KMS-11 (cell line): ENCODE results near the gene PLD4.

Experiments used
- H2AFZ ChIP-seq: fragments of 200-600 bp; sonication (generic); 2 replicates; pipeline ENCODE4 v1.6.1; 2016; ENCODE audit warnings: antibody characterized with exemption, mixed run types, low read depth
- H3K27ac ChIP-seq: fragments of 200-600 bp; sonication (generic); 2 replicates; pipeline ENCODE4 v1.6.1; 2016; ENCODE audit warnings: mild to moderate bottlenecking, mixed run types
- H3K27me3 ChIP-seq: fragments of 200-600 bp; sonication (generic); 2 replicates; pipeline ENCODE4 v1.6.1; 2017; ENCODE audit warnings: mild to moderate bottlenecking, low read depth, mixed run types, moderate library complexity; ENCODE audit not compliant: insufficient read depth
- H3K36me3 ChIP-seq: fragments of 200-600 bp; sonication (generic); 2 replicates; pipeline ENCODE4 v1.6.1; 2017; ENCODE audit warnings: mild to moderate bottlenecking, mixed run types; ENCODE audit not compliant: insufficient read depth
- H3K4me1 ChIP-seq: fragments of 200-600 bp; sonication (generic); 2 replicates; pipeline ENCODE4 v1.6.1; 2016; ENCODE audit warnings: mild to moderate bottlenecking, low read depth, mixed run types; ENCODE audit not compliant: poor library complexity, severe bottlenecking
- H3K4me2 ChIP-seq: fragments of 200-600 bp; sonication (generic); 2 replicates; pipeline ENCODE4 v1.7.0; 2016; ENCODE audit warnings: mild to moderate bottlenecking, mixed run types
- H3K4me3 ChIP-seq: fragments of 200-600 bp; sonication (generic); IDR thresholded peaks from 2 replicates; pipeline ENCODE4 v1.6.1; 2017; ENCODE audit warnings: low read depth, low read length, mixed read lengths; ENCODE audit not compliant: insufficient read depth
- H3K79me2 ChIP-seq: fragments of 200-600 bp; sonication (generic); 2 replicates; pipeline ENCODE4 v1.6.1; 2016; ENCODE audit warnings: low read depth, mixed run types; ENCODE audit not compliant: insufficient read depth
- H3K9ac ChIP-seq: fragments of 200-600 bp; sonication (generic); 2 replicates; pipeline ENCODE4 v1.6.1; 2016; ENCODE audit warnings: mild to moderate bottlenecking, mixed run types
- H4K20me1 ChIP-seq: fragments of 200-600 bp; sonication (generic); 2 replicates; pipeline ENCODE4 v1.6.1; 2016; ENCODE audit warnings: mild to moderate bottlenecking, mixed run types; ENCODE audit not compliant: insufficient read depth
- TF ChIP-seq, protein P1 (sequence below): fragments of 200-600 bp; sonication (generic); conservative IDR thresholded peaks from 2 replicates; pipeline ENCODE4 v1.6.1; 2017; ENCODE audit warnings: low read depth, mild to moderate bottlenecking, antibody characterized with exemption, low read length, moderate library complexity, mixed read lengths

The PLD4 gene

DNA sequence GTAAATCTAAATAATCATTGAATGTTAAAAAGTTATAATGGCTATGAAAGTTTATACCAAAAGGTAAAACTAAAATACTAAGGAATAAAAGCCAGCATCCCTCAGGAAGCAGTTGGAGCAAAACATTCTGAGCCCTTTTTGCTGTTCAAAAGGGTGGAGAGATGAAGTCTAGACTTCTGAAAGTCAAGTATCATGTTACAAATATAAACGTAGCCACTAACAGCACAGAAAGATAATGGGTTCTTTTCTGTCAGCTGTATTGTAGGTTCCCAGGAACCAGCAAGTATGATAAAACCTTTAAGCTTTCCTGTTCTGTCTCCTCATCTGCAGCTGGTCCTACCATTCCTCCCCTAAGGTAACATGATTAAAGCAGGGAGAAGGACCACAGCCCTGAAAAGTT is 16.4 kb upstream of the PLD4 start:
- H3K9ac ChIP-seq: no peak overlapping the region
- no peaks in the 10 kb centered on the region for H4K20me1 ChIP-seq
- H3K4me3 ChIP-seq: no peak overlapping the region
- H3K79me2 ChIP-seq: no peaks in the 10 kb centered on the region
- no peak overlapping the region for H2AFZ ChIP-seq
- H3K27ac ChIP-seq: peak overlapping the region; percentile 66
- peaks cover 31% of the 10 kb centered on the region for H3K4me1 ChIP-seq
- no peaks in the 10 kb centered on the region for H3K27me3 ChIP-seq
- H3K36me3 ChIP-seq: no peaks in the 10 kb centered on the region
- TF ChIP-seq, protein P1, sequence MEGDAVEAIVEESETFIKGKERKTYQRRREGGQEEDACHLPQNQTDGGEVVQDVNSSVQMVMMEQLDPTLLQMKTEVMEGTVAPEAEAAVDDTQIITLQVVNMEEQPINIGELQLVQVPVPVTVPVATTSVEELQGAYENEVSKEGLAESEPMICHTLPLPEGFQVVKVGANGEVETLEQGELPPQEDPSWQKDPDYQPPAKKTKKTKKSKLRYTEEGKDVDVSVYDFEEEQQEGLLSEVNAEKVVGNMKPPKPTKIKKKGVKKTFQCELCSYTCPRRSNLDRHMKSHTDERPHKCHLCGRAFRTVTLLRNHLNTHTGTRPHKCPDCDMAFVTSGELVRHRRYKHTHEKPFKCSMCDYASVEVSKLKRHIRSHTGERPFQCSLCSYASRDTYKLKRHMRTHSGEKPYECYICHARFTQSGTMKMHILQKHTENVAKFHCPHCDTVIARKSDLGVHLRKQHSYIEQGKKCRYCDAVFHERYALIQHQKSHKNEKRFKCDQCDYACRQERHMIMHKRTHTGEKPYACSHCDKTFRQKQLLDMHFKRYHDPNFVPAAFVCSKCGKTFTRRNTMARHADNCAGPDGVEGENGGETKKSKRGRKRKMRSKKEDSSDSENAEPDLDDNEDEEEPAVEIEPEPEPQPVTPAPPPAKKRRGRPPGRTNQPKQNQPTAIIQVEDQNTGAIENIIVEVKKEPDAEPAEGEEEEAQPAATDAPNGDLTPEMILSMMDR: no peak
- peak overlapping the region; percentile 40; the same call in 1 of the 2 replicates for H3K4me2 ChIP-seq

DNA sequence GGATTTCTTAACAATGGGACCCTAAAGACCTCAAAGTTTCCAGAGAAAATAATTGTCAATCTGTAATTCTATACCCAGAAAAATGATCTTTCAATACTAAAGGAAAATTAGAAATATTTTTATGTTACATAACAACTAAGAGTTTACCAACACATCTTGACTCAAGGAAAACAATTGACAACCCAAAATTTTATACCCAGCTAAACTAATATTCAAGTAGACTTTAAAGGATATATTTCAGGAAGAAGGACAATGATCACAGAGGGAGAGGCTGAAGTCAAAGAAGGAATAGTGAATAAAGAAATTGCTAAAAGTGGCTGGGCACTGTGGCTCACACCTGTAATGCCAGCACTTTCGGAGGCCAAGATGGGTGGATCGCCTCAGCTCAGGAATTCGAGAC is 12.6 kb upstream of the PLD4 start:
- H3K79me2 ChIP-seq: no peaks in the 10 kb centered on the region
- no peaks in the 10 kb centered on the region for H3K36me3 ChIP-seq
- no peaks in the 10 kb centered on the region for H4K20me1 ChIP-seq
- no peak overlapping the region for H3K27ac ChIP-seq
- no peak overlapping the region for H2AFZ ChIP-seq
- H3K4me1 ChIP-seq: peaks cover 29% of the 10 kb centered on the region
- TF ChIP-seq, protein P1: no peak
- no peak overlapping the region for H3K4me3 ChIP-seq
- H3K27me3 ChIP-seq: no peaks in the 10 kb centered on the region
- no peak overlapping the region for H3K4me2 ChIP-seq
- no peak overlapping the region for H3K9ac ChIP-seq

DNA sequence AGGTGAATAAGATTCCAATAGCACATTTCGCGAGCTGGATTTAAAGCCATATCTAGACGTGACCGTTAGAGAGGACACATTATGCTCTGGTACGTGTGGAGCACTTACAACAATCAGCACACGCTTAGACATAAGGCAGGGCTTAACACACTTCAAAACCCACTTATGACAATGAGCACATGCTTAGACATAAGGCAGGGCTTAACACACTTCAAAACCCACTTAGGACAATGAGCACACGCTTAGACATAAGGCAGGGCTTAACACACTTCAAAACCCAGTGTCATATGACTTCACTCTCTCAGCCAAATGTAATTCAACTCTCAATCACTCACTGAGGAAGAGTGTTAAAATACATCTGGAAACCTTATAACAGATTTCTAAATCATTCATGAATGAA is 11.2 kb upstream of the PLD4 start:
- Histone ChIP-seq H3K4me3 (no peak overlapping the region), H3K79me2 (no peaks in the 10 kb centered on the region), H3K4me2 (no peak overlapping the region), H3K36me3 (no peaks in the 10 kb centered on the region), H3K4me1 (peaks cover 16% of the 10 kb centered on the region), H3K9ac (no peak overlapping the region), H3K27ac (no peak overlapping the region), H2AFZ (no peak overlapping the region), H4K20me1 (no peaks in the 10 kb centered on the region), H3K27me3 (no peaks in the 10 kb centered on the region)
- TF ChIP-seq, protein P1: no peak

DNA sequence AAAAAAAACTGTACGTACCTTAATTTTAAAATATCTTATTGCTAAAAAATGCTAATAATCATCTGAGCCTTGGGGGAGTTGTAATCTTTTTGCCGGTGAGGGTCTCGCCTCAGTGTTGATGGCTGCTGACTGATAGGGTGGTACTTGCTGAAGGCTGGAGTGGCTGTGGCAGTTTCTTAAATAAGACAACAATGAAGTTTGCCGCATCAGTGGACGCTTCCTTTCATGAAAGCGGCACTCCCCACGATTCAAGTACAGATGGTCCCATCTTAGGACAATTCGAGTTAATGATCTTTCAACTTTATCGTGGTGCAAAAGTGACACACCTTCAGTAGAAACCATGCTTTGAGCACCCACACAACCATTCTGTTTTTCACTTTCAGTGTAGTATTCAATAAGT is 7.6 kb upstream of the PLD4 start:
- H3K4me2 ChIP-seq: no peak overlapping the region
- H3K36me3 ChIP-seq: no peaks in the 10 kb centered on the region
- no peaks in the 10 kb centered on the region for H4K20me1 ChIP-seq
- H3K27me3 ChIP-seq: no peaks in the 10 kb centered on the region
- no peaks in the 10 kb centered on the region for H3K79me2 ChIP-seq
- no peak overlapping the region for H3K9ac ChIP-seq
- no peak overlapping the region for H3K27ac ChIP-seq
- no peak overlapping the region for H3K4me3 ChIP-seq
- TF ChIP-seq, protein P1: no peak
- no peak overlapping the region for H2AFZ ChIP-seq
- H3K4me1 ChIP-seq: peaks cover 34% of the 10 kb centered on the region
